ENCODE measurements around the gene RANBP17. TPM values are rescaled to one million over a fixed set of nuclear protein-coding genes. Genes with fewer than 3 reads are reported as not detected.
A peak's percentile ranks its signal among the peaks of the same experiment; 100 is the strongest.

Gene RANBP17
- polyA plus RNA-seq, 4 donors, result 0.67 to 6.1 (median 1.2) TPM

GRCh38 chr5:171316258-171317121 lies 454.7 kb downstream of the RANBP17 start:
- peak overlapping the region in 1 of 3 donors; percentile 2 for H3K4me3 ChIP-seq (ENCODE audit: low read depth in 1 of 3, low read length in 3 of 3)
- DNase-seq (no peak), FAIRE-seq (no peak)
- WGBS, 3 donors, result 5 to 7% (median 5%) methylated on average over 64 to 66 of the region's 66 CpGs
- peaks cover 0 to 11% (median 0%) of the 10 kb centered on the region in 3 donors for H3K4me1 ChIP-seq (ENCODE audit: control insufficient read depth in 3 of 3, insufficient read depth in 2 of 3, low read depth in 1 of 3, low read length in 2 of 3)
- H3K9me3 ChIP-seq (ENCODE audit: control insufficient read depth in 2 of 2, insufficient read depth in 1 of 2, low read depth in 1 of 2, low read length in 1 of 2), result no peaks in the 10 kb centered on the region
- no peaks in the 10 kb centered on the region for H3K36me3 ChIP-seq (ENCODE audit: control insufficient read depth in 3 of 3, insufficient read depth in 2 of 3, low read depth in 1 of 3, low read length in 3 of 3)
- H3K27me3 ChIP-seq (ENCODE audit: control insufficient read depth in 3 of 3, insufficient read depth in 3 of 3, low read length in 3 of 3), result peaks cover 18 to 92% (median 70%) of the 10 kb centered on the region in 3 donors
- H3K27ac ChIP-seq (ENCODE audit: low read depth in 1 of 3, low read length in 2 of 3), result no peak overlapping the region

- FAIRE-seq, result no peak
- 9 to 18% (median 14%) methylated on average over 11 of the region's 11 CpGs for WGBS, 3 donors
Observed at GRCh38 chr5:171317230-171317629, 455.4 kb downstream of the RANBP17 start.

GRCh38 chr5:171318026-171318425 lies 456.2 kb downstream of the RANBP17 start:
- Histone ChIP-seq H3K36me3 (ENCODE audit: control insufficient read depth in 3 of 3, insufficient read depth in 2 of 3, low read depth in 1 of 3, low read length in 3 of 3) (no peaks in the 10 kb centered on the region), H3K4me1 (ENCODE audit: control insufficient read depth in 3 of 3, insufficient read depth in 2 of 3, low read depth in 1 of 3, low read length in 2 of 3) (no peaks in the 10 kb centered on the region), H3K4me3 (ENCODE audit: low read depth in 1 of 3, low read length in 3 of 3) (no peak overlapping the region), H3K27me3 (ENCODE audit: control insufficient read depth in 3 of 3, insufficient read depth in 3 of 3, low read length in 3 of 3) (peaks cover 9 to 84% (median 65%) of the 10 kb centered on the region in 3 donors), H3K9me3 (ENCODE audit: control insufficient read depth in 2 of 2, insufficient read depth in 1 of 2, low read depth in 1 of 2, low read length in 1 of 2) (no peaks in the 10 kb centered on the region), H3K27ac (ENCODE audit: low read depth in 1 of 3, low read length in 2 of 3) (no peak overlapping the region)
- FAIRE-seq, result no peak
- DNase-seq, result no peak
- WGBS, 3 donors, result 5 to 13% (median 6%) methylated on average over 9 of the region's 9 CpGs

More at GRCh38 chr5:171317230-171317629, 455.4 kb downstream of the RANBP17 start:
- H3K4me1 ChIP-seq (ENCODE audit: control insufficient read depth in 3 of 3, insufficient read depth in 2 of 3, low read depth in 1 of 3, low read length in 2 of 3), result peaks cover 0 to 5% (median 0%) of the 10 kb centered on the region in 3 donors
- no peaks in the 10 kb centered on the region for H3K9me3 ChIP-seq (ENCODE audit: control insufficient read depth in 2 of 2, insufficient read depth in 1 of 2, low read depth in 1 of 2, low read length in 1 of 2)
- no peak overlapping the region for H3K27ac ChIP-seq (ENCODE audit: low read depth in 1 of 3, low read length in 2 of 3)
- DNase-seq, result no peak
- H3K36me3 ChIP-seq (ENCODE audit: control insufficient read depth in 3 of 3, insufficient read depth in 2 of 3, low read depth in 1 of 3, low read length in 3 of 3), result no peaks in the 10 kb centered on the region
- peaks cover 12 to 91% (median 68%) of the 10 kb centered on the region in 3 donors for H3K27me3 ChIP-seq (ENCODE audit: control insufficient read depth in 3 of 3, insufficient read depth in 3 of 3, low read length in 3 of 3)
- H3K4me3 ChIP-seq (ENCODE audit: low read depth in 1 of 3, low read length in 3 of 3), result peak overlapping the region in 1 of 3 donors; percentile 2

- FAIRE-seq (no peak), DNase-seq (no peak)
- H3K4me3 ChIP-seq (ENCODE audit: low read depth in 1 of 3, low read length in 3 of 3), result no peak overlapping the region
- no peaks in the 10 kb centered on the region for H3K9me3 ChIP-seq (ENCODE audit: control insufficient read depth in 2 of 2, insufficient read depth in 1 of 2, low read depth in 1 of 2, low read length in 1 of 2)
- no peaks in the 10 kb centered on the region for H3K36me3 ChIP-seq (ENCODE audit: control insufficient read depth in 3 of 3, insufficient read depth in 2 of 3, low read depth in 1 of 3, low read length in 3 of 3)
- no peak overlapping the region for H3K27ac ChIP-seq (ENCODE audit: low read depth in 1 of 3, low read length in 2 of 3)
- 72 to 81% (median 76%) methylated on average over 7 of the region's 7 CpGs for WGBS, 3 donors
- H3K27me3 ChIP-seq (ENCODE audit: control insufficient read depth in 3 of 3, insufficient read depth in 3 of 3, low read length in 3 of 3), result peaks cover 0 to 78% (median 48%) of the 10 kb centered on the region in 3 donors
- no peaks in the 10 kb centered on the region for H3K4me1 ChIP-seq (ENCODE audit: control insufficient read depth in 3 of 3, insufficient read depth in 2 of 3, low read depth in 1 of 3, low read length in 2 of 3)
Observed at GRCh38 chr5:171321447-171321846, 459.6 kb downstream of the RANBP17 start.

GRCh38 chr5:171322527-171322926 lies 460.7 kb downstream of the RANBP17 start:
- Histone ChIP-seq H3K36me3 (ENCODE audit: control insufficient read depth in 3 of 3, insufficient read depth in 2 of 3, low read depth in 1 of 3, low read length in 3 of 3) (no peaks in the 10 kb centered on the region), H3K9me3 (ENCODE audit: control insufficient read depth in 2 of 2, insufficient read depth in 1 of 2, low read depth in 1 of 2, low read length in 1 of 2) (no peaks in the 10 kb centered on the region), H3K4me1 (ENCODE audit: control insufficient read depth in 3 of 3, insufficient read depth in 2 of 3, low read depth in 1 of 3, low read length in 2 of 3) (no peaks in the 10 kb centered on the region), H3K27ac (ENCODE audit: low read depth in 1 of 3, low read length in 2 of 3) (no peak overlapping the region), H3K4me3 (ENCODE audit: low read depth in 1 of 3, low read length in 3 of 3) (no peak overlapping the region), H3K27me3 (ENCODE audit: control insufficient read depth in 3 of 3, insufficient read depth in 3 of 3, low read length in 3 of 3) (peaks cover 0 to 74% (median 38%) of the 10 kb centered on the region in 3 donors)
- WGBS, 3 donors, result 88 to 92% (median 89%) methylated on average over 5 of the region's 5 CpGs
- FAIRE-seq (no peak), DNase-seq (no peak)

- H3K4me1 ChIP-seq (ENCODE audit: control insufficient read depth in 3 of 3, insufficient read depth in 2 of 3, low read depth in 1 of 3, low read length in 2 of 3), result no peaks in the 10 kb centered on the region
- no peak for FAIRE-seq
- no peak overlapping the region for H3K27ac ChIP-seq (ENCODE audit: low read depth in 1 of 3, low read length in 2 of 3)
- WGBS, 3 donors, result 60 to 69% (median 63%) methylated on average over 3 of the region's 3 CpGs
- no peaks in the 10 kb centered on the region for H3K9me3 ChIP-seq (ENCODE audit: control insufficient read depth in 2 of 2, insufficient read depth in 1 of 2, low read depth in 1 of 2, low read length in 1 of 2)
- no peaks in the 10 kb centered on the region for H3K36me3 ChIP-seq (ENCODE audit: control insufficient read depth in 3 of 3, insufficient read depth in 2 of 3, low read depth in 1 of 3, low read length in 3 of 3)
- peaks cover 0 to 69% (median 35%) of the 10 kb centered on the region in 3 donors for H3K27me3 ChIP-seq (ENCODE audit: control insufficient read depth in 3 of 3, insufficient read depth in 3 of 3, low read length in 3 of 3)
- no peak overlapping the region for H3K4me3 ChIP-seq (ENCODE audit: low read depth in 1 of 3, low read length in 3 of 3)
- no peak for DNase-seq
Observed at GRCh38 chr5:171323007-171323406, 461.2 kb downstream of the RANBP17 start.

- FAIRE-seq, result no peak
Observed at GRCh38 chr5:171323806-171324632, 462.2 kb downstream of the RANBP17 start.

GRCh38 chr5:171330021-171330420 lies 468.2 kb downstream of the RANBP17 start:
- Histone ChIP-seq H3K4me3 (ENCODE audit: low read depth in 1 of 3, low read length in 3 of 3) (no peak overlapping the region), H3K36me3 (ENCODE audit: control insufficient read depth in 3 of 3, insufficient read depth in 2 of 3, low read depth in 1 of 3, low read length in 3 of 3) (no peaks in the 10 kb centered on the region), H3K4me1 (ENCODE audit: control insufficient read depth in 3 of 3, insufficient read depth in 2 of 3, low read depth in 1 of 3, low read length in 2 of 3) (no peaks in the 10 kb centered on the region), H3K27ac (ENCODE audit: low read depth in 1 of 3, low read length in 2 of 3) (no peak overlapping the region), H3K27me3 (ENCODE audit: control insufficient read depth in 3 of 3, insufficient read depth in 3 of 3, low read length in 3 of 3) (peaks cover 0 to 29% (median 2%) of the 10 kb centered on the region in 3 donors), H3K9me3 (ENCODE audit: control insufficient read depth in 2 of 2, insufficient read depth in 1 of 2, low read depth in 1 of 2, low read length in 1 of 2) (no peaks in the 10 kb centered on the region)
- DNase-seq, result no peak
- 67 to 77% (median 74%) methylated on average over 8 of the region's 8 CpGs for WGBS, 3 donors
- FAIRE-seq, result no peak

More at GRCh38 chr5:171323806-171324632, 462.2 kb downstream of the RANBP17 start:
- Histone ChIP-seq H3K4me3 (ENCODE audit: low read depth in 1 of 3, low read length in 3 of 3) (no peak overlapping the region), H3K27ac (ENCODE audit: low read depth in 1 of 3, low read length in 2 of 3) (no peak overlapping the region), H3K9me3 (ENCODE audit: control insufficient read depth in 2 of 2, insufficient read depth in 1 of 2, low read depth in 1 of 2, low read length in 1 of 2) (no peaks in the 10 kb centered on the region), H3K27me3 (ENCODE audit: control insufficient read depth in 3 of 3, insufficient read depth in 3 of 3, low read length in 3 of 3) (peaks cover 0 to 64% (median 26%) of the 10 kb centered on the region in 3 donors), H3K4me1 (ENCODE audit: control insufficient read depth in 3 of 3, insufficient read depth in 2 of 3, low read depth in 1 of 3, low read length in 2 of 3) (no peaks in the 10 kb centered on the region), H3K36me3 (ENCODE audit: control insufficient read depth in 3 of 3, insufficient read depth in 2 of 3, low read depth in 1 of 3, low read length in 3 of 3) (no peaks in the 10 kb centered on the region)
- WGBS, 3 donors, result 42 to 44% (median 43%) methylated on average over 20 of the region's 20 CpGs
- no peak for DNase-seq
